Gastrocnemius medialis (tissue), 4 donors: Measurements from ENCODE around the gene ICA1L. TPM values are rescaled to one million over a fixed set of nuclear protein-coding genes. Genes with fewer than 3 reads are reported as not detected.

Source experiments
- ATAC-seq, 2 donors: fragments of 150-250 bp; one replicate each; pipeline ENCODE4 v1.9.1; 2016
- DNase-seq, 2 donors: peaks; one replicate each; pipeline ENCODE4 v3.0.0-alpha.2; 2019
- H3K27ac ChIP-seq, 4 donors: fragments of 200-600 bp; sonication (generic); 1 replicate in 1 of 4; 2 replicates in 3 of 4; pipeline ENCODE4 v1.5.1; 2016 to 2018; ENCODE audit warnings: mild to moderate bottlenecking in 2 of 4, moderate library complexity in 1 of 4
- H3K27me3 ChIP-seq, 3 donors: fragments of 200-600 bp; sonication (generic) in 2 of 3; 1 replicate in 1 of 3; 2 replicates in 2 of 3; pipeline versions ENCODE4 v1.5.1 to v1.6.0; 2016 to 2019; ENCODE audit warnings: mild to moderate bottlenecking in 1 of 3, moderate library complexity in 1 of 3
- H3K36me3 ChIP-seq, 2 donors: fragments of 200-600 bp; sonication (generic) in 1 of 2; one replicate each; pipeline ENCODE4 v1.5.1; 2017 to 2018
- H3K4me1 ChIP-seq, 2 donors: fragments of 200-600 bp; sonication (generic) in 1 of 2; one replicate each; pipeline ENCODE4 v1.5.1; 2016 to 2017; ENCODE audit warnings: mild to moderate bottlenecking in 2 of 2
- H3K4me3 ChIP-seq, 4 donors: fragments of 200-600 bp; sonication (generic) in 3 of 4; 1 replicate in 1 of 4; 2 replicates in 3 of 4; pipeline ENCODE4 v1.5.1; 2016 to 2019; ENCODE audit warnings: mild to moderate bottlenecking in 2 of 4
- H3K9me3 ChIP-seq, 3 donors: fragments of 200-600 bp; sonication (generic) in 2 of 3; 1 replicate in 1 of 3; 2 replicates in 2 of 3; pipeline ENCODE4 v1.5.1; 2016 to 2019
- POLR2A ChIP-seq, 2 donors: fragments of 450-650 bp; IDR thresholded peaks; one replicate each; pipeline ENCODE4 v1.6.1; 2017; ENCODE audit warnings: antibody characterized with exemption in 2 of 2, mild to moderate bottlenecking in 2 of 2, moderate library complexity in 2 of 2
- in situ Hi-C, 4 donors: fragments of 200-750 bp; cut with MboI; loops; one replicate each; pipeline versions ENCODE4 v1.15.0 to v1.8.0; 2017; ENCODE audit warnings: low sequenced_read_pairs in 4 of 4
- intact Hi-C: fragments of 100-400 bp; cut with DNase I; formaldehyde crosslinking; loops from one replicate; pipeline ENCODE4 v1.15.1; 2023; ENCODE audit warnings: low total_unique reads
- total RNA-seq, 4 donors: library from RNA; depleted of rRNA; stranded (reverse); fragments of >200 nt; gene quantifications; one replicate each; pipeline versions ENCODE4 v1.1.0 to v1.2.3, GENCODE V29; 2016
- TF ChIP-seq, protein P1 (sequence below), 5 experiments: fragments of 450-650 bp in 3 of 5; fragments of 200-600 bp in 2 of 5; sonication (generic) in 2 of 5; IDR thresholded peaks in 4 of 5; conservative IDR thresholded peaks in 1 of 5; 1 replicate in 4 of 5; 2 replicates in 1 of 5; pipeline ENCODE4 v1.5.1; 2016 to 2019; ENCODE audit warnings: antibody characterized with exemption in 5 of 5, mild to moderate bottlenecking in 3 of 5, moderate library complexity in 3 of 5

ICA1L gene
- total RNA-seq, 4 donors from 2014 or later: 2.6 to 7.4 (median 4.8) TPM

DNA sequence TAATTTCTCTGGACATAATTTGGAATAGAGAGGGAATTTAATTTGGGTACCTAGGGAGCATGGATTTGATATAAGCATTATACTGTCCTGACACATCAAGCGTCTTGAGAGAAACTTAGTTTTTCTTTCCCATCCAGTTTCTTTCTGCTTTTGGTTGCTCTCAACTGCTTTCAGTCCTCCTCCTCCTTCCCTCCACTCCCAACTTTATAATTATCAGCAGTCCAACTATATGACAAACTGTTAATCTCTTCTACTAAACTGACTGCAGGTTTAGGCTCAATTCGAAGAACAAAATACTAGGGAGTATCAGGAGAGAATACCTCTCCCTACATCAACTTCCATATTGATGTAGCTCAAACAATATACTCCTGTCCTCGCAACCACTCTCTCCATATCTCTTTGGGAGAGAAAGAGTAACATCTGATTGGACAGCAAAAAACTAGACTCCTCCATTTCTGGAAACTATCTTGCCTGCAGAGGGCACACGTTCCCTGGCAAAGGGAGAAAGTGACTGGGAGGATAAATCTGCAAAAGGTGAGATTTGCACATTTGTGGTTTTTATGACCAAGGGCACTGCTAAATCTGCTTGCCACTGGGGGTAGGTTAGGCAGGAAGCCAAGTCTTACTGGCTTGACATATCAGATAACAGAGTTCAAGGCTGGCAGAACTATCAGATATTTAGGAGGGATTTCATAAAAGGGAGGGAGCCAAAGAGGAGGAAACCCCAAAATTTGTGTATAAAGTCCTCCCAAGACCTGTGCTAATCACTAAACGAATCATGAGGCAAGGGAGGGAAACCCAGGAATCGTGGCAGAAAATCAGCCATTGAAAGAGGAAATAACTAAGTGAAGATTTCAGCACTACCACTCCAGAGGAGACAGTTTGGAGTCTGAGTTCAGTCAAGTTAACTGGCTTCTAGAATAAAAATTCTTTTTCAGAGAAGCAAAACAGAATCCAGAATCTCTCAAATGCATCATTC, 40.0 kb downstream of the ICA1L start:
- intact Hi-C loops (no loop called here), in situ Hi-C loops (no loop called here)
- Histone ChIP-seq H3K9me3 (no peaks in the 10 kb centered on the region), H3K4me1 (no peaks in the 10 kb centered on the region), H3K27me3 (no peaks in the 10 kb centered on the region), H3K27ac (no peak overlapping the region), H3K4me3 (no peak overlapping the region), H3K36me3 (no peaks in the 10 kb centered on the region)
- peak; percentile 21 to 66 for ATAC-seq
- TF ChIP-seq, protein P1, sequence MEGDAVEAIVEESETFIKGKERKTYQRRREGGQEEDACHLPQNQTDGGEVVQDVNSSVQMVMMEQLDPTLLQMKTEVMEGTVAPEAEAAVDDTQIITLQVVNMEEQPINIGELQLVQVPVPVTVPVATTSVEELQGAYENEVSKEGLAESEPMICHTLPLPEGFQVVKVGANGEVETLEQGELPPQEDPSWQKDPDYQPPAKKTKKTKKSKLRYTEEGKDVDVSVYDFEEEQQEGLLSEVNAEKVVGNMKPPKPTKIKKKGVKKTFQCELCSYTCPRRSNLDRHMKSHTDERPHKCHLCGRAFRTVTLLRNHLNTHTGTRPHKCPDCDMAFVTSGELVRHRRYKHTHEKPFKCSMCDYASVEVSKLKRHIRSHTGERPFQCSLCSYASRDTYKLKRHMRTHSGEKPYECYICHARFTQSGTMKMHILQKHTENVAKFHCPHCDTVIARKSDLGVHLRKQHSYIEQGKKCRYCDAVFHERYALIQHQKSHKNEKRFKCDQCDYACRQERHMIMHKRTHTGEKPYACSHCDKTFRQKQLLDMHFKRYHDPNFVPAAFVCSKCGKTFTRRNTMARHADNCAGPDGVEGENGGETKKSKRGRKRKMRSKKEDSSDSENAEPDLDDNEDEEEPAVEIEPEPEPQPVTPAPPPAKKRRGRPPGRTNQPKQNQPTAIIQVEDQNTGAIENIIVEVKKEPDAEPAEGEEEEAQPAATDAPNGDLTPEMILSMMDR (IDR thresholded peaks at IDR 0.05 in 4 of 5, conservative IDR thresholded peaks at IDR 0.05 in 1 of 5): peak in 3 of 5 experiments; percentile 27 to 51 (median 50)
- TF ChIP-seq POLR2A (IDR thresholded peaks at IDR 0.05): no peak
- no peak for DNase-seq

DNA sequence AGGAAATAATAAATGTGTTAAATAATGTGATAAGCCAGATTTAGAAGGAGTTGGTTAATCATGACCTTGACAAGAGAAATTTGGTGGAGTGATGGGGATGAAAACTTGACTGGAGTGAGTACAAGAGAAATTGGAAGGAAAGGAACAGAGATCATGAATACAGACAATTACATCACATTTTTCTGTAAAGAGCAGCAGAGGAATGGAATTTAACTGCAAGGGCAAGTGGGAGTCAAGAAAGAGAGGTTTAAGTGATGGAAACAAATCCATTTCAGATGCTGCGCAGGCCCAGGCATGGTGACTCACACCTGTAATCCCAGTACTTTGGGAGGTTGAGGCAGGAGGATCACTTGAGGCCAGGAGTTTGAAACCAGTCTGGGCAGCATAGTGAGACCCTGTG, 46.7 kb downstream of the ICA1L start:
- H3K9me3 ChIP-seq: no peaks in the 10 kb centered on the region
- no peaks in the 10 kb centered on the region for H3K36me3 ChIP-seq
- in situ Hi-C loops: no loop called here
- no peak overlapping the region for H3K27ac ChIP-seq
- no peak overlapping the region for H3K4me3 ChIP-seq
- intact Hi-C loops: no loop called here
- DNase-seq (no peak), ATAC-seq (no peak)
- no peaks in the 10 kb centered on the region for H3K27me3 ChIP-seq
- no peaks in the 10 kb centered on the region for H3K4me1 ChIP-seq
- TF ChIP-seq POLR2A (IDR thresholded peaks at IDR 0.05): no peak
- TF ChIP-seq, protein P1 (IDR thresholded peaks at IDR 0.05 in 4 of 5, conservative IDR thresholded peaks at IDR 0.05 in 1 of 5): no peak

DNA sequence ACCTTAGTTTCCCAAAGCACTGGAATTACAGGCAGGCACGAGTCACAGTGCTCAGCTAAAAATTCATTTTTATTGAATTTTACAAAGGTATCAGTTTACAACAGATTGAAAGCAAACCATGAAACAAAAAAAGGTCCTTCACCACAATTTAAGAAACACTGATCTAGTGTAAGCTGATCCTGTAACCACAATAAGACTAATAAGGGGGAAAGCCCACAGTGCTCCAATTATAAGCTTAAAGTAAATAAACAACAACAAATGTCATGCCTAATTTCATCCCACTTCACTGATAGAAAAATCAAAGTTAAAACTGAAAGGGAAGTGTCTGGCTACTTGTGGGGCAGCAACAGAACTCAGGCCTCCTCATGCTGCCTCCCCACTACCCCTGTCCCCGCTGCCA, 49.2 kb downstream of the ICA1L start:
- TF ChIP-seq, protein P1 (IDR thresholded peaks at IDR 0.05 in 4 of 5, conservative IDR thresholded peaks at IDR 0.05 in 1 of 5): no peak
- no peak for TF ChIP-seq POLR2A (IDR thresholded peaks at IDR 0.05)
- intact Hi-C loops: no loop called here
- ATAC-seq: no peak
- Histone ChIP-seq H3K27ac (no peak overlapping the region), H3K4me3 (no peak overlapping the region), H3K4me1 (no peaks in the 10 kb centered on the region), H3K27me3 (no peaks in the 10 kb centered on the region), H3K9me3 (no peaks in the 10 kb centered on the region), H3K36me3 (no peaks in the 10 kb centered on the region)
- in situ Hi-C loops: no loop called here
- DNase-seq: no peak

DNA sequence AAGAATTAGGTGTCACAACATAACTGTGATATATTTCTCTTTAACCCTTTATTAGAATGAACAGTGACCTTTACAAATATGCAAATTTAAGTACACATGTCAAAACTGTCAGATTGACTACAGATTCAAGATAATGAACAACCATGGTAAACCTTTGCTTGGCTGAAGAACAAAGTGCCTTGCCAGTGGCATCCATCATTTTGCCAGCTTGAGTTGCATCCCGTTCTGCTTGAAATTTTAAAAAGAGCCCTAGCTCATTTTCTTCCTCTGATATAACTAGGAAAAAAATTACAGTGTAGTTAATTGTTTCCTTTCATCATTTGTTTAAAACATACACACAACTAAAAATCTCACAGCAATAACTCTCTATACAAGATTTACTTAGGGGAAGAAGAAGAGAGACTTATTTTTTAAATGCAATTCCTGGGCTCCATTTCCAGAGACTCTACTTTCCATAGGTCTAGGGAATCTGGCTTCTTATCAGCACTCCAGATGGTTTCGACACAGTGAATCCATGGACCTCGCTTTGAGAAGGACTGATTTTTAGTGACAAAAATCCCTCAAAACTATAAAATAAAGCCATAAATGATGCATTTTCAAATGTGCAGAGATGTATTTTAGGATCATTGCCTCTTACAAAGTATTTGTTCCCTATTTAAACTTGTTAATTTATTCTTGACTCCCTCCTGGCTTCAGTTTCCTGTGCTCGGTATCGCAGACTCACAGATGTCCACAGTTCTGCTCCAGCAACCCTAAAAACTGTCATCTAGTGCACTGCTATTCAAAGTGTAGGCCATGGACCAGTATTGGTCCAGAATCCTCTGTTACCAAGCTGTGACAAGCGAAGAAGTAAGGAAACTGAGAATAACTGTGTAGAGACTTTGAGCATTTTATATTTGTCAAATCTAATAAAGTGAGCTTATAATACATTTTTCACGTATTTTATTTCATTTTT, 50.1 kb downstream of the ICA1L start:
- peaks cover 2 to 3% of the 10 kb centered on the region in 2 donors for H3K4me1 ChIP-seq
- no peak for ATAC-seq
- H3K27me3 ChIP-seq: no peaks in the 10 kb centered on the region
- in situ Hi-C loops: no loop called here
- H3K36me3 ChIP-seq: no peaks in the 10 kb centered on the region
- H3K4me3 ChIP-seq: no peak overlapping the region
- intact Hi-C loops: no loop called here
- TF ChIP-seq, protein P1 (IDR thresholded peaks at IDR 0.05 in 4 of 5, conservative IDR thresholded peaks at IDR 0.05 in 1 of 5): no peak
- no peak for TF ChIP-seq POLR2A (IDR thresholded peaks at IDR 0.05)
- no peak for DNase-seq
- no peaks in the 10 kb centered on the region for H3K9me3 ChIP-seq
- no peak overlapping the region for H3K27ac ChIP-seq
